ENCODE data around the gene CLDN6.

DNA sequence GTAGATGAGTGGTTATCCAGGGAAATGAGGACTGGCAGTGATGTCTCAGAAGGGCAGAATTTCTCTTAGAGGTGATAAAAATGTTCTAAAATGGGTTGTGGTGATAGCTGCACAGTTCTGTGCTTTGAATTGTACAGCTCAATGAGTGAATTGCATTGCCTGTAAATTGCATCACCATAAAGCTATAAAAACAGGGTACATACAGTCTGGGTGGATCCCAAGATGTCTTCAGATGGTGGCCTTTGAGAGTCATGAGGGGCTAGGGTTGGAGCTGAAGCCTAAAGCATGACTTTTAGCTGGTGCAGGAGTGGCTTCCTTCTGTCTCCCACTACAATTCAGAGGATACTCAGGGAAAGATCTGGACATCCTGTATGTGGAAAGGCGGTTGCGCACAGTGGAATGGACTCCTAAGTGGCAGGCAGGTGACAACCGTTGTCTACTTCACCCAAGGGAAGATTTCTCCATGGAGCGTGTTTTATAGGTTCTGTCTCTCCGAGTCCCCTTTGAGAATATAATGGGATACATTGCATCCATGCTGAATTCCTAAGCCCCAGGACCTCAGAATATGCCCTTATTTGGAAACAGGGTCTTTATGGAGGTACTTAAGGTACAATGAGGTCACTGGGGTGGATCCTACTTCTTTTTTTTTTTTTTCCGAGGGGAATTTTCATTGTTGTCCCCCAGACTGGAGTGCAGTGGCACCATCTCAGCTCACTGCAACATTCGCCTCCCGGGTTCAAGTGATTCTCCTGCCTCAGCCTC is 45.8 kb upstream of the CLDN6 start:
- TF ChIP-seq POLR2A (IDR thresholded peaks at IDR 0.05): no peak
- TF ChIP-seq, protein P1, sequence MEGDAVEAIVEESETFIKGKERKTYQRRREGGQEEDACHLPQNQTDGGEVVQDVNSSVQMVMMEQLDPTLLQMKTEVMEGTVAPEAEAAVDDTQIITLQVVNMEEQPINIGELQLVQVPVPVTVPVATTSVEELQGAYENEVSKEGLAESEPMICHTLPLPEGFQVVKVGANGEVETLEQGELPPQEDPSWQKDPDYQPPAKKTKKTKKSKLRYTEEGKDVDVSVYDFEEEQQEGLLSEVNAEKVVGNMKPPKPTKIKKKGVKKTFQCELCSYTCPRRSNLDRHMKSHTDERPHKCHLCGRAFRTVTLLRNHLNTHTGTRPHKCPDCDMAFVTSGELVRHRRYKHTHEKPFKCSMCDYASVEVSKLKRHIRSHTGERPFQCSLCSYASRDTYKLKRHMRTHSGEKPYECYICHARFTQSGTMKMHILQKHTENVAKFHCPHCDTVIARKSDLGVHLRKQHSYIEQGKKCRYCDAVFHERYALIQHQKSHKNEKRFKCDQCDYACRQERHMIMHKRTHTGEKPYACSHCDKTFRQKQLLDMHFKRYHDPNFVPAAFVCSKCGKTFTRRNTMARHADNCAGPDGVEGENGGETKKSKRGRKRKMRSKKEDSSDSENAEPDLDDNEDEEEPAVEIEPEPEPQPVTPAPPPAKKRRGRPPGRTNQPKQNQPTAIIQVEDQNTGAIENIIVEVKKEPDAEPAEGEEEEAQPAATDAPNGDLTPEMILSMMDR (IDR thresholded peaks at IDR 0.05): no peak

Data from right lobe of liver (tissue), 4 donors.